H1 (cell line): ENCODE data around the gene ESR1. TPM values are rescaled to one million over a fixed set of nuclear protein-coding genes. Genes with fewer than 3 reads are reported as not detected.

Experiments
- CTCF ChIA-PET: fragments of 300-600 bp; sonication (Branson Sonifier 250); formaldehyde crosslinking; loops from one replicate; lab custom pipeline; 2021; ENCODE audit not compliant: partially characterized antibody; lab: Charles Lee
- POLR2A ChIA-PET: fragments of 300-600 bp; sonication (Branson Sonifier 250); formaldehyde crosslinking; loops from one replicate; lab custom pipeline; 2021; ENCODE audit warnings: inconsistent platforms; ENCODE audit not compliant: partially characterized antibody; lab: Charles Lee
- DNase-seq, 2 experiments: peaks; one replicate each; pipeline versions ENCODE4 v3.0.0 to v3.0.0-alpha.2; 2010 to 2022; ENCODE audit warnings: low spot score in 2 of 2, low read depth in 1 of 2, mixed read lengths in 1 of 2
- FAIRE-seq: peaks from 2 replicates; lab custom pipeline; 2011; peaks lifted over from hg19 to GRCh38; lab: Jason Lieb, UNC
- H2AFZ ChIP-seq: 2 replicates; pipeline ENCODE4 v1.8.1; 2012; ENCODE audit warnings: low read length, inconsistent platforms
- H2AK5ac ChIP-seq: 2 replicates; pipeline ENCODE4 v1.6.1; 2013; ENCODE audit warnings: low read depth, low read length
- H2BK120ac ChIP-seq: replicated peaks from 2 replicates; pipeline ENCODE3; 2013; ENCODE audit warnings: low read depth, low read length, inconsistent platforms
- H2BK12ac ChIP-seq: 2 replicates; pipeline ENCODE4 v1.6.1; 2013; ENCODE audit warnings: low read depth, low read length
- H2BK15ac ChIP-seq: 2 replicates; pipeline ENCODE4 v1.6.1; 2013; ENCODE audit warnings: low read length
- H2BK20ac ChIP-seq: 2 replicates; pipeline ENCODE4 v1.6.1; 2013; ENCODE audit warnings: low read length
- H2BK5ac ChIP-seq: 2 replicates; pipeline ENCODE4 v1.6.1; 2013; ENCODE audit warnings: low read depth, low read length
- H3K14ac ChIP-seq: 2 replicates; pipeline ENCODE4 v1.6.1; 2013; ENCODE audit warnings: inconsistent platforms; ENCODE audit not compliant: insufficient read length
- H3K18ac ChIP-seq: 2 replicates; pipeline ENCODE4 v1.6.1; 2013; ENCODE audit warnings: low read length; ENCODE audit errors: extremely low read depth
- H3K23ac ChIP-seq: 2 replicates; pipeline ENCODE4 v1.6.1; 2013; ENCODE audit warnings: inconsistent platforms; ENCODE audit not compliant: insufficient read length
- H3K23me2 ChIP-seq: 2 replicates; pipeline ENCODE4 v1.6.1; 2013; ENCODE audit warnings: low read depth, low read length
- H3K27ac ChIP-seq: 2 replicates; pipeline ENCODE4 v1.6.1; 2011; ENCODE audit warnings: low read depth, low read length, inconsistent platforms
- H3K27me3 ChIP-seq, 4 experiments: replicated peaks in 1 of 4; 1 replicate in 1 of 4; 2 replicates in 3 of 4; pipeline versions ENCODE4 v1.6.1 to v1.8.1; 2011 to 2013; ENCODE audit warnings: low read length in 3 of 4, mild to moderate bottlenecking in 3 of 4, inconsistent platforms in 2 of 4, mixed read lengths in 2 of 4, moderate library complexity in 1 of 4; ENCODE audit not compliant: control insufficient read depth in 3 of 4, insufficient read depth in 3 of 4; ENCODE audit errors: extremely low read depth in 1 of 4
- H3K36me3 ChIP-seq, 4 experiments: 2 replicates each; pipeline versions ENCODE4 v1.6.1 to v1.8.1; 2011 to 2013; ENCODE audit warnings: mild to moderate bottlenecking in 4 of 4, low read length in 3 of 4, moderate library complexity in 2 of 4, control low read depth in 1 of 4, inconsistent platforms in 1 of 4; ENCODE audit not compliant: insufficient read depth in 4 of 4, control insufficient read depth in 2 of 4
- H3K4ac ChIP-seq: replicated peaks from 2 replicates; pipeline ENCODE3; 2013; ENCODE audit warnings: low read length, low read depth, mixed read lengths, inconsistent platforms; ENCODE audit not compliant: insufficient read length
- H3K4me1 ChIP-seq, 4 experiments: replicated peaks in 1 of 4; 1 replicate in 1 of 4; 2 replicates in 3 of 4; pipeline versions ENCODE4 v1.6.1 to v1.8.1; 2011 to 2013; ENCODE audit warnings: low read length in 3 of 4, inconsistent platforms in 2 of 4, mixed read lengths in 1 of 4; ENCODE audit not compliant: insufficient read depth in 4 of 4, control insufficient read depth in 3 of 4
- H3K4me2 ChIP-seq, 2 experiments: 2 replicates each; pipeline versions ENCODE4 v1.6.1 to v1.8.1; 2011 to 2013; ENCODE audit warnings: low read depth in 2 of 2, low read length in 2 of 2, control low read depth in 1 of 2, inconsistent platforms in 1 of 2, mild to moderate bottlenecking in 1 of 2; ENCODE audit not compliant: insufficient read depth in 1 of 2
- H3K4me3 ChIP-seq, 4 experiments: fragments of 200-600, 300-600 bp in 1 of 4; sonication (generic), shearing (Covaris generic), sonication (Bioruptor Twin) in 1 of 4; 2 replicates each; pipeline versions ENCODE4 v1.5.1 to v1.8.1; 2011 to 2016; ENCODE audit warnings: low read length in 4 of 4, low read depth in 3 of 4, control low read depth in 2 of 4, inconsistent platforms in 2 of 4, mild to moderate bottlenecking in 2 of 4, mixed read lengths in 1 of 4, moderate library complexity in 1 of 4; ENCODE audit not compliant: insufficient read depth in 2 of 4; ENCODE audit errors: extremely low read depth in 1 of 4
- H3K56ac ChIP-seq: replicated peaks from 2 replicates; pipeline ENCODE3; 2013; ENCODE audit warnings: low read depth, mild to moderate bottlenecking, mixed read lengths, low read length, inconsistent platforms; ENCODE audit not compliant: insufficient read length
- H3K79me1 ChIP-seq: 2 replicates; pipeline ENCODE4 v1.6.1; 2013; ENCODE audit warnings: low read depth, low read length, control low read depth
- H3K79me2 ChIP-seq, 2 experiments: 2 replicates each; pipeline versions ENCODE4 v1.6.1 to v1.8.1; 2012 to 2013; ENCODE audit warnings: low read length in 2 of 2, mild to moderate bottlenecking in 2 of 2, inconsistent platforms in 1 of 2; ENCODE audit not compliant: insufficient read depth in 2 of 2, control insufficient read depth in 1 of 2
- H3K9ac ChIP-seq, 4 experiments: replicated peaks in 1 of 4; 1 replicate in 1 of 4; 2 replicates in 3 of 4; pipeline versions ENCODE4 v1.6.1 to v1.8.1; 2011 to 2013; ENCODE audit warnings: low read depth in 3 of 4, low read length in 3 of 4, control low read depth in 2 of 4, mild to moderate bottlenecking in 2 of 4, moderate library complexity in 2 of 4, inconsistent platforms in 1 of 4; ENCODE audit errors: extremely low read depth in 1 of 4
- H3K9me3 ChIP-seq, 2 experiments: 2 replicates each; pipeline versions ENCODE4 v1.6.1 to v1.8.1; 2012 to 2013; ENCODE audit warnings: mild to moderate bottlenecking in 2 of 2, moderate library complexity in 2 of 2, control low read depth in 1 of 2, inconsistent platforms in 1 of 2, low read depth in 1 of 2, low read length in 1 of 2, mixed read lengths in 1 of 2; ENCODE audit not compliant: insufficient read depth in 2 of 2
- H4K20me1 ChIP-seq, 2 experiments: replicated peaks in 1 of 2; 2 replicates each; pipeline versions ENCODE3 to v1.8.1; 2011 to 2013; ENCODE audit warnings: inconsistent platforms in 2 of 2, low read length in 2 of 2, mild to moderate bottlenecking in 1 of 2; ENCODE audit not compliant: insufficient read depth in 2 of 2, control insufficient read depth in 1 of 2
- H4K5ac ChIP-seq: 2 replicates; pipeline ENCODE4 v1.6.1; 2013; ENCODE audit warnings: low read length, low read depth, mixed read lengths, inconsistent platforms; ENCODE audit not compliant: insufficient read length
- H4K8ac ChIP-seq: 2 replicates; pipeline ENCODE4 v1.8.0; 2013; ENCODE audit warnings: mild to moderate bottlenecking, moderate library complexity, low read length, inconsistent platforms; ENCODE audit not compliant: insufficient read depth; ENCODE audit errors: extremely low read depth
- H4K91ac ChIP-seq: replicated peaks from 2 replicates; pipeline ENCODE3; 2013; ENCODE audit warnings: low read length, mixed read lengths, inconsistent platforms; ENCODE audit not compliant: insufficient read length
- CREB1 ChIP-seq: IDR thresholded peaks from 2 replicates; pipeline ENCODE4 v1.6.1; 2012; ENCODE audit warnings: inconsistent platforms
- EP300 ChIP-seq, 2 experiments: IDR thresholded peaks; 1 replicate in 1 of 2; 2 replicates in 1 of 2; pipeline ENCODE4 v1.6.1; 2011 to 2012; ENCODE audit warnings: low read depth in 2 of 2, low read length in 2 of 2, mild to moderate bottlenecking in 2 of 2, borderline replicate concordance in 1 of 2, inconsistent platforms in 1 of 2, moderate library complexity in 1 of 2
- EZH2 ChIP-seq: fragments of 200-600 bp; sonication (generic); IDR thresholded peaks from 2 replicates; pipeline ENCODE4 v1.7.1; 2012; ENCODE audit warnings: low read depth, mild to moderate bottlenecking, moderate library complexity, low read length, inconsistent platforms; ENCODE audit not compliant: severe bottlenecking
- FOSL1 ChIP-seq: IDR thresholded peaks from 2 replicates; pipeline ENCODE4 v1.6.1; 2011; ENCODE audit warnings: mild to moderate bottlenecking, low read depth, low read length, moderate library complexity; ENCODE audit not compliant: insufficient read depth
- GTF2F1 ChIP-seq: IDR thresholded peaks from 2 replicates; pipeline ENCODE4 v1.6.1; 2012; ENCODE audit warnings: low read depth, low read length, improper control_type of control experiment, borderline replicate concordance
- KDM5A ChIP-seq: fragments of 200-600 bp; IDR thresholded peaks from 2 replicates; pipeline ENCODE4 v1.7.1; 2012; ENCODE audit warnings: mild to moderate bottlenecking, low read length, inconsistent platforms, mixed read lengths
- MAX ChIP-seq: IDR thresholded peaks from 2 replicates; pipeline ENCODE4 v1.6.1; 2012; ENCODE audit warnings: inconsistent platforms
- NANOG ChIP-seq: IDR thresholded peaks from 2 replicates; pipeline ENCODE4 v1.6.1; 2011; ENCODE audit warnings: low read length, low read depth, mild to moderate bottlenecking, inconsistent platforms; ENCODE audit not compliant: insufficient read depth, poor library complexity, severe bottlenecking
- SP1 ChIP-seq: IDR thresholded peaks from 2 replicates; pipeline ENCODE4 v1.6.1; 2011; ENCODE audit warnings: low read depth, low read length
- SUZ12 ChIP-seq: fragments of 200-600 bp; sonication (generic); IDR thresholded peaks from 2 replicates; pipeline ENCODE4 v1.6.1; 2012; ENCODE audit warnings: mild to moderate bottlenecking, inconsistent platforms, low read length, moderate library complexity, mixed read lengths
- TAF1 ChIP-seq: IDR thresholded peaks from 2 replicates; pipeline ENCODE4 v1.6.1; 2011; ENCODE audit warnings: mild to moderate bottlenecking, low read depth, low read length
- WGBS, 2 experiments: shearing (Covaris generic) in 1 of 2; methylation state at CpG; one replicate each; pipeline versions ENCODE4 v1.1.6 to v1.1.7; 2013 to 2015; ENCODE audit warnings: low lambda C conversion rate in 2 of 2, mixed read lengths in 2 of 2, inconsistent platforms in 1 of 2, low coverage in 1 of 2, missing lambda C conversion rate in 1 of 2; ENCODE audit not compliant: insufficient replicate concordance in 2 of 2, insufficient coverage in 1 of 2, insufficient read length in 1 of 2; ENCODE audit errors: extremely low coverage in 1 of 2, missing lambda C conversion rate in 1 of 2; 5-methylcytosine and 5-hydroxymethylcytosine counted together
- polyA plus RNA-seq, 7 experiments: library from polyadenylated mRNA; depleted of rRNA in 3 of 7; stranded (reverse) in 5 of 7; unstranded in 2 of 7; fragments of >200 nt in 5 of 7; fragments of 200-250 nt in 2 of 7; gene quantifications; 1 replicate in 5 of 7; 2 replicates in 1 of 7; 4 replicates in 1 of 7; pipeline versions ENCODE4 v1.2.1 to v1.2.3, GENCODE V29; 2011 to 2013; ENCODE audit warnings: missing spikeins in 2 of 7, mixed read lengths in 2 of 7
- total RNA-seq: library from RNA; stranded (reverse); fragmentation: NEBNext Ultra II Directional; extraction: Animal tissue kit (Norgen Biotek cat#: 25700); gene quantifications from 2 replicates; pipeline ENCODE4 v1.2.1, GENCODE V29; 2021

Gene ESR1
- total and polyA plus RNA-seq, 2 of the 8 experiments (the other 6 are each of a cell fraction or from before 2014, with no cell fraction given): 0.03 to 0.17 TPM

- DNase-seq (peak in 1 of 2 experiments; percentile 53), FAIRE-seq (no peak)
- no peaks in the 10 kb centered on the region for H3K9me3 ChIP-seq
- no peak overlapping the region for H3K56ac ChIP-seq
- peaks cover 20 to 39% (median 32%) of the 10 kb centered on the region in 4 experiments for H3K27me3 ChIP-seq
- no peak overlapping the region for H3K18ac ChIP-seq
- H2BK12ac ChIP-seq: no peak overlapping the region
- peaks cover 0 to 1% of the 10 kb centered on the region in 2 experiments for H4K20me1 ChIP-seq
- H3K9ac ChIP-seq: 0 out of 7 replicates have a peak overlapping the region, but pooled peaks of 3 of the 4 experiments have one; percentile 3 to 32 (median 9)
- CTCF ChIA-PET: interaction anchor here (1.2 to 2.7 kb wide), 3 partner anchors 12 to 43 kb away, joined by 3 to 21 read pairs (median 3); no protein-coding TSS in a partner anchor
- no peaks in the 10 kb centered on the region for H3K79me1 ChIP-seq
- H3K4ac ChIP-seq: no peak overlapping the region
- H4K8ac ChIP-seq: no peak overlapping the region
- peaks cover 0 to 2% (median 0%) of the 10 kb centered on the region in 4 experiments; a peak in 1 of 8 replicates for H3K36me3 ChIP-seq
- peak overlapping the region; percentile 37; the same call in 1 of the 2 replicates for H2AFZ ChIP-seq
- WGBS, 2 experiments: 15% methylated on average over 31 of the region's 60 CpGs; no CpG with 5 or more reads in 1 of the 2 experiments
- H3K14ac ChIP-seq: no peak overlapping the region
- POLR2A ChIA-PET: interaction anchor here (0.9 kb wide), 1 partner anchor 299 kb away, joined by 3 read pairs; no protein-coding TSS in a partner anchor
- H2BK120ac ChIP-seq: no peak overlapping the region
- H3K4me1 ChIP-seq: peaks cover 0 to 12% (median 5%) of the 10 kb centered on the region in 4 experiments; a peak in 4 of 7 replicates
- H3K27ac ChIP-seq: no peak overlapping the region
- H3K23me2 ChIP-seq: peaks cover 18% of the 10 kb centered on the region; the same call in 1 of the 2 replicates
- no peak overlapping the region for H2BK5ac ChIP-seq
- H3K79me2 ChIP-seq: no peaks in the 10 kb centered on the region
- H3K4me2 ChIP-seq: peak overlapping the region; percentile 66 to 97
- H2BK15ac ChIP-seq: no peak overlapping the region
- no peak overlapping the region for H2AK5ac ChIP-seq
- peak overlapping the region; percentile 34 to 70 (median 50) for H3K4me3 ChIP-seq
- no peak overlapping the region for H4K5ac ChIP-seq
- no peak overlapping the region for H2BK20ac ChIP-seq
- no peak overlapping the region for H4K91ac ChIP-seq
- H3K23ac ChIP-seq: no peak overlapping the region
- TF ChIP-seq TAF1 (no peak), MAX (no peak), CREB1 (no peak), SP1 (no peak), SUZ12 (peak; percentile 21), GTF2F1 (no peak), EP300 (IDR thresholded peaks at IDR 0.05; ENCODE audit: borderline replicate concordance in 1 of 2, low read depth in 2 of 2, low read length in 2 of 2) (no peak), FOSL1 (no peak), NANOG (no peak), EZH2 (peak; percentile 60), KDM5A (no peak)
Observed at GRCh38 chr6:151808371-151809241, 1.1 kb downstream of the ESR1 start.
